ENCODE results near the gene RPL21. TPM values are rescaled to one million over a fixed set of nuclear protein-coding genes. Genes with fewer than 3 reads are reported as not detected.
A peak's percentile ranks its signal among the peaks of the same experiment; 100 is the strongest.
"Not testable (repeated sequence)": the region's sequence is repeated elsewhere in the genome, so short reads cannot be mapped to it uniquely, and the experiment has no call there.

RPL21 gene
- polyA plus RNA-seq, 1 donor from 2014 or later = 7,235 TPM

DNA sequence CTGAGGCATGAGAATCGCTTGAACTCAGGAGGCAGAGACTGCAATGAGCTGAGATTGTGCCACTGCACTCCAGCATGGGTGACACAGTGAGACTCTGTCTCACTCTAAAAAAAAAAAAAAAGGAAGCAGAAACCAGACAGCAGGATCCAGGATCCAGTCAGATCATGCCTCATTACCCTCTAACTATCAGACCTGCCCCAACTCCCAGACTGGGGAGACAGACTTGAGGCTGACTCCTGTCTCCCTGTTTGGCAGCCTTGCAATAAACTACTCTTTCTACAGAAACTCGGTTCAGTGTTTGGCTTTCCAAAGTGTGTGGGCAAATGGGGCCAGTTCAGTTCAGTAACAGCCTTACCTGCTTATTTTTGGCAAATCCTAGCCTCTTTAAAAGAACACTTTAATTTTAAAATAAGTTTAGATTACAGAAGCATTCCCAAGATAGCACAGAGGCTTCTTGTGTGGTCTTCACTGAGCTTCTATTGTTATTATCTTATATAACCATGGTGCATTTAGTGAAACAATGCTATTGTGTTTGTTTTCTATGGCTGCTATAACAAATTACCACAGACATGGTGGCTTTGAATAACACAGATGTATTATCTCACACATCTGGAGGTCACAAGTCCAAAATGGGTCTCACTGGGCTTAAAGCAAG is 37.8 kb downstream of the RPL21 start:
- Mint-ChIP-seq H3K27me3 (peaks cover 4% of the 10 kb centered on the region), H3K27ac (peak overlapping the region in 1 of 3 donors; percentile 50), H3K4me3 (no peak overlapping the region), H3K9me3 (no peaks in the 10 kb centered on the region), H3K36me3 (no peaks in the 10 kb centered on the region), H3K4me1 (peaks cover 19 to 32% (median 25%) of the 10 kb centered on the region in 3 donors)

DNA sequence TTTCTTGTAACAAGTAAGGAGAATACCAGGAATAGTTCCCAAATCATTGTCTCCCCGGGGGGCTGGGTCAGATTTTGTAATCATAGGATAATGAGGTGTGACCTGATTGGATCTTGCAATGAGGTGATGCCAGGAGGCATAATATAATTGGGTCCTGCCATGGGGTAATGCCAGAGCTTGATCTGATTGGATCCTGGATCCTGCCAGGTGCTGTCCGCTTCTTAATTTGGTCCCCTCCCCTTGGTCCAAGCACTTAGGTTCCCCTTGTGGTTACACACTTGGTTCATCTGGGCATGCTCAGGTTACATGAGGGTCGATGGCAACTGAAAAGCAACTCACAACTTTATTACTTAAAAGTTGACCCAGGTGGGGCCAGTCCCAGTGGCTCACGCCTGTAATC is 39.4 kb downstream of the RPL21 start:
- peaks cover 3% of the 10 kb centered on the region for H3K27me3 Mint-ChIP-seq
- no peaks in the 10 kb centered on the region for H3K9me3 Mint-ChIP-seq
- no peak overlapping the region for H3K4me3 Mint-ChIP-seq
- no peaks in the 10 kb centered on the region for H3K36me3 Mint-ChIP-seq
- no peak overlapping the region for H3K27ac Mint-ChIP-seq
- peaks cover 22 to 39% (median 32%) of the 10 kb centered on the region in 3 donors for H3K4me1 Mint-ChIP-seq

DNA sequence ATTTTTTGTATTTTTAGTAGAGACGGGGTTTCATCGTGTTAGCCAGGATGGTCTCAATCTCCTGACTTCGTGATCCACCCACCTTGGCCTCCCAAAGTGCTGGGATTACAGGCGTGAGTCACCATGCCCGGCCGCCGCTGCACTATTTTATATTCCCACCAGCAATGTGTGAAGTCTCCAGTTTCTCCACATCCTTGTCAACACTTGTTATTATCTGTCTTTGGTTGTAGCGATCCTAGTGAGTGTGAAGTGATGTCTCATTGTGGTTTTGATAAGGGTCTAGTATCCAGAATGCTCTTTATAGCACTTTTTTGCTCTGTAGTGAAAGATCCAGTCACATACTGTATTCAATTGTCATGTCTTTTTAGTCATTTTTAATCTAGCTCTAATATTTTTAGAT is 40.6 kb downstream of the RPL21 start:
- not testable (repeated sequence) for H3K4me3 Mint-ChIP-seq, H3K27me3 Mint-ChIP-seq, H3K9me3 Mint-ChIP-seq, H3K36me3 Mint-ChIP-seq
- H3K27ac Mint-ChIP-seq = peak overlapping the region in 1 of 3 donors; percentile 73
- H3K4me1 Mint-ChIP-seq = peaks cover 22 to 38% (median 31%) of the 10 kb centered on the region in 3 donors

GRCh38 chr13:27293076-27293691 is 41.8 kb downstream of the RPL21 start:
- Mint-ChIP-seq H3K27ac (peak overlapping the region; percentile 10 to 89 (median 43)), H3K9me3 (no peaks in the 10 kb centered on the region), H3K27me3 (peaks cover 4% of the 10 kb centered on the region), H3K36me3 (no peaks in the 10 kb centered on the region), H3K4me3 (peak overlapping the region; percentile 52 to 72 (median 64)), H3K4me1 (peaks cover 25 to 39% (median 31%) of the 10 kb centered on the region in 3 donors)

- Mint-ChIP-seq H3K36me3 (no peaks in the 10 kb centered on the region), H3K4me1 (peaks cover 25 to 36% (median 31%) of the 10 kb centered on the region in 3 donors), H3K27ac (peak overlapping the region; percentile 10 to 89 (median 43)), H3K4me3 (peak overlapping the region; percentile 19 to 69 (median 55)), H3K9me3 (no peaks in the 10 kb centered on the region), H3K27me3 (peaks cover 4% of the 10 kb centered on the region)
Measured at GRCh38 chr13:27293873-27294515, 42.6 kb downstream of the RPL21 start.

DNA sequence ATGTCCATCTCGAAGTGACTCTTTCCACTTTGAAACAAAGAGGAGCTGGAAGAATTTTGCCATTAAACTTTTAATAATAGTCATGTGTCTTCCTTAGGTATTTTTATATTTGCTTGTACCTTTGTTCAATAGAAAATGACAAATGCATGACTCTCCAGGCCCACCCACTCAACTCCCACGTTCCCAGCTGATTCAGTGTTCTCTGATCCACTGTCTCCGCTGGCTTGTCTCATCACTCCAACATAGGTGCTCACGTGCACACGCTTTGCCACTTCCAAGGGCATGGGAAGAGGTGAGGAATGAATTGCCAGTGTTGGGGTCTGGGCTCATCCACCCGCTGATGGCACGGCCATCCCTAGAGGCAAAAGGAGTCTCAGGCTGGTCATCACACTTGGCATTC is 43.7 kb downstream of the RPL21 start:
- Mint-ChIP-seq H3K27me3 (peaks cover 4% of the 10 kb centered on the region), H3K4me1 (peaks cover 25 to 35% (median 30%) of the 10 kb centered on the region in 3 donors), H3K9me3 (no peaks in the 10 kb centered on the region), H3K27ac (no peak overlapping the region), H3K36me3 (no peaks in the 10 kb centered on the region), H3K4me3 (peak overlapping the region in 1 of 4 donors; percentile 24)

DNA sequence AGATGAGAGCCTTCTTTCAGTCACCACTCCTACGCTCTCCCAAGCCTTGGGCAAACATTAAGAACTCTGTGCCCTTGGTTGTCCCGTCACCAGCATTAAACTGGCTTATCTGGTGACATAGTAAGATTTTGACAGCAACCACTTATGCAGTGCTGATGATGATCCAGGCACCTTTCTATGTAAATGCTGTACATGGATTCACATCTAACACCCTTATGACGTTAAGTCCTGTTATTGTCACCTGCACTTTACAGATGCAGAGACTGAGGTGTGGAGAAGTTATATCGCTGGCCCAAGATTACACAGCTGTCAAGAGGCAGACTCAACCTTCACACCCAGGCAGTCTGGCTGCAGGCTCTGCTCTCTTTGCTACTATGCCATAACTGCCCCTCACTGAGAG is 44.3 kb downstream of the RPL21 start:
- Mint-ChIP-seq H3K9me3 (no peaks in the 10 kb centered on the region), H3K27me3 (peaks cover 4% of the 10 kb centered on the region), H3K4me3 (no peak overlapping the region), H3K27ac (no peak overlapping the region), H3K36me3 (no peaks in the 10 kb centered on the region), H3K4me1 (peaks cover 25 to 35% (median 28%) of the 10 kb centered on the region in 3 donors)

DNA sequence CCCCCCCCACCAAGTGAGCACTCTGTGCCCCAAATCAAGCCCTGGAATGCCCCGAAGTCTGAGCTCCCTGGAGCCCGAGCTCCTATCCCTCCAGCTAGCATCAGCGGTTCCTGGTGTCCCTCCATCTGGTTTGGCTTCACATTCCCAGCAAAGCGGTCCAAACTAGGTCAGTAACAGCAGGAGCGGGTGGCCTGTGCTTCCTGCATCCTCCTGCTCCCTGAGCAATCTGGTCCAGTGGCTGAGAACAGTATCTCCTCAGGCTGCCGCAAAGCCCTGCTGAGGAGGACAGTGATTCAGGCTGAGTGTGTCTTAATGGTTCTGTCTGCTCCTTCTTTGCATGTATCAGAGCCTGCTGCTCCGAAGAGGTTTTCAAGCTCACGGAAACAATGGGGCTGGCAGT is 45.1 kb downstream of the RPL21 start:
- H3K4me3 Mint-ChIP-seq = no peak overlapping the region
- no peaks in the 10 kb centered on the region for H3K36me3 Mint-ChIP-seq
- H3K9me3 Mint-ChIP-seq = no peaks in the 10 kb centered on the region
- H3K27ac Mint-ChIP-seq = peak overlapping the region in 1 of 3 donors; percentile 51
- H3K27me3 Mint-ChIP-seq = peaks cover 4% of the 10 kb centered on the region
- peaks cover 25 to 33% (median 28%) of the 10 kb centered on the region in 3 donors for H3K4me1 Mint-ChIP-seq

DNA sequence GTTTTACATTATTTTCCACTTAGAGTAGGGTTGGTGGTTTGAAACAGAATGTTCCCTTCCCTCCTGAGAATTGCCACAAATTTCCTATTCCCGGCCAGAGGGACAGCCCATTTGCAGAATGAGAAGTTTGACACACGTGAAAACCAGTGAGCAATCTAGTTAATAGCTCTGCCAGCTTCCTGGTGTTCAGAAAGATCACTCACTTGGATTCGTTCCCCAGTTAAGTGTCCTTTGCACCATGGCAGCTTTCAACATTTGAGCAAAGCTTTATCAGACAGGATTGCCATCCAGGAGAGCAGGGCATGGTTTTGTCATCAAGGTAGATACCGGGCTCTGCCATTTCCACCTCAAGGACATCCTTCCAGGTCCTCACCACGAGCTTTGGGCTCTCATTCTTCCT is 47.5 kb downstream of the RPL21 start:
- Mint-ChIP-seq H3K4me3 (no peak overlapping the region), H3K4me1 (peaks cover 11 to 16% (median 14%) of the 10 kb centered on the region in 3 donors), H3K27ac (no peak overlapping the region), H3K27me3 (peaks cover 3% of the 10 kb centered on the region), H3K36me3 (no peaks in the 10 kb centered on the region), H3K9me3 (peaks cover 0 to 3% (median 2%) of the 10 kb centered on the region in 3 donors)

- not testable (repeated sequence) for H3K27me3 Mint-ChIP-seq, H3K36me3 Mint-ChIP-seq, H3K4me3 Mint-ChIP-seq, H3K4me1 Mint-ChIP-seq, H3K27ac Mint-ChIP-seq, H3K9me3 Mint-ChIP-seq
Measured at GRCh38 chr13:27300406-27300805, 49.0 kb downstream of the RPL21 start.

- H3K4me1 Mint-ChIP-seq = peaks cover 3 to 8% (median 7%) of the 10 kb centered on the region in 3 donors
- peaks cover 0 to 3% (median 2%) of the 10 kb centered on the region in 3 donors for H3K9me3 Mint-ChIP-seq
- no peaks in the 10 kb centered on the region for H3K36me3 Mint-ChIP-seq
- peaks cover 3% of the 10 kb centered on the region for H3K27me3 Mint-ChIP-seq
- H3K27ac Mint-ChIP-seq = peak overlapping the region in 1 of 3 donors; percentile 81
- no peak overlapping the region for H3K4me3 Mint-ChIP-seq
Measured at GRCh38 chr13:27300941-27301586, 49.7 kb downstream of the RPL21 start.

DNA sequence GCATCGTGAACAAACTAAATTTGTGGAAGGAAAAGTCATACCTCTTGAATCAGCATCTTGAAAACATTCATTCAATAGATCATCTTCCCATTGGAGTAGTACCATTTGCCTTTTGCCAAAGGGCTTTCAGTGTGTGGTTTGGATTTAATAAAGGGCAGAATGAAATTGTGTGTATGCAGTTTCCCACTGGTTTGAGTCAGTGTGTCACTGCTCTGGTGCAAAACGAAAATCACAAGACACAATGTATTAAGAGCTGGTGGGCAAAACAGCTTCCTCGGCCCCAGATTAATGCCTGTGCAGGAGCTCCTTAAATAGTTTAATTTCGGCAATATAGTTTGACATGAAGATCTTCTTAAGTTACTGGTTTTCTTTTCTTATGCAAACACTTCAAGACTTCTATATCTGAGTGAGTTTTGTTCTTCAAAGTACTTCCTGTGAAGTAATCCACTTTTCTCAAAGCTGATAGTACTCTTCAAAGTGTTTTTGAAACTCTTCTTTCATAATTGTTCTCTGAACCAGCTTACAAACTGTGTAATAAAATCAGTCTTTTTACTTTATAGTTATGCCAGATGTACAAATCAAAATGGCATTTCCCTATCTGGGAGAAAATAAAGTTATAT is 51.4 kb downstream of the RPL21 start:
- Mint-ChIP-seq H3K27me3 (peaks cover 3% of the 10 kb centered on the region), H3K4me1 (peaks cover 14 to 16% (median 15%) of the 10 kb centered on the region in 3 donors), H3K27ac (no peak overlapping the region), H3K4me3 (no peak overlapping the region), H3K9me3 (peaks cover 0 to 3% (median 2%) of the 10 kb centered on the region in 3 donors), H3K36me3 (no peaks in the 10 kb centered on the region)

GRCh38 chr13:27304099-27304498 is 52.7 kb downstream of the RPL21 start:
- H3K4me1 Mint-ChIP-seq = peaks cover 12 to 15% (median 14%) of the 10 kb centered on the region in 3 donors
- H3K9me3 Mint-ChIP-seq = peaks cover 0 to 3% (median 2%) of the 10 kb centered on the region in 3 donors
- no peaks in the 10 kb centered on the region for H3K36me3 Mint-ChIP-seq
- peak overlapping the region in 1 of 4 donors; percentile 68 for H3K4me3 Mint-ChIP-seq
- no peak overlapping the region for H3K27ac Mint-ChIP-seq
- no peaks in the 10 kb centered on the region for H3K27me3 Mint-ChIP-seq

- no peak overlapping the region for H3K4me3 Mint-ChIP-seq
- H3K9me3 Mint-ChIP-seq = peaks cover 0 to 3% (median 2%) of the 10 kb centered on the region in 3 donors
- peaks cover 12 to 18% (median 17%) of the 10 kb centered on the region in 3 donors for H3K4me1 Mint-ChIP-seq
- no peaks in the 10 kb centered on the region for H3K36me3 Mint-ChIP-seq
- no peaks in the 10 kb centered on the region for H3K27me3 Mint-ChIP-seq
- H3K27ac Mint-ChIP-seq = no peak overlapping the region
Measured at GRCh38 chr13:27304611-27305010, 53.3 kb downstream of the RPL21 start.
